DOHH2 (cell line): ENCODE measurements around the gene HOXB8.

Experiments
- EZH2phosphoT487 ChIP-seq: fragments of 200-600 bp; sonication (generic); IDR thresholded peaks from 2 replicates; pipeline ENCODE4 v1.6.1; 2017; ENCODE audit warnings: borderline replicate concordance, mild to moderate bottlenecking, antibody characterized with exemption, low read length, moderate library complexity, mixed read lengths
- TF ChIP-seq, protein P1 (sequence below): fragments of 200-600 bp; sonication (generic); IDR thresholded peaks from one replicate; pipeline ENCODE4 v1.5.1; 2014; ENCODE audit warnings: antibody characterized with exemption, mild to moderate bottlenecking, low read depth, low read length; ENCODE audit not compliant: poor library complexity, severe bottlenecking

GRCh38 chr17:48593840-48594537, 21.1 kb downstream of the HOXB8 start:
- TF ChIP-seq, protein P1, sequence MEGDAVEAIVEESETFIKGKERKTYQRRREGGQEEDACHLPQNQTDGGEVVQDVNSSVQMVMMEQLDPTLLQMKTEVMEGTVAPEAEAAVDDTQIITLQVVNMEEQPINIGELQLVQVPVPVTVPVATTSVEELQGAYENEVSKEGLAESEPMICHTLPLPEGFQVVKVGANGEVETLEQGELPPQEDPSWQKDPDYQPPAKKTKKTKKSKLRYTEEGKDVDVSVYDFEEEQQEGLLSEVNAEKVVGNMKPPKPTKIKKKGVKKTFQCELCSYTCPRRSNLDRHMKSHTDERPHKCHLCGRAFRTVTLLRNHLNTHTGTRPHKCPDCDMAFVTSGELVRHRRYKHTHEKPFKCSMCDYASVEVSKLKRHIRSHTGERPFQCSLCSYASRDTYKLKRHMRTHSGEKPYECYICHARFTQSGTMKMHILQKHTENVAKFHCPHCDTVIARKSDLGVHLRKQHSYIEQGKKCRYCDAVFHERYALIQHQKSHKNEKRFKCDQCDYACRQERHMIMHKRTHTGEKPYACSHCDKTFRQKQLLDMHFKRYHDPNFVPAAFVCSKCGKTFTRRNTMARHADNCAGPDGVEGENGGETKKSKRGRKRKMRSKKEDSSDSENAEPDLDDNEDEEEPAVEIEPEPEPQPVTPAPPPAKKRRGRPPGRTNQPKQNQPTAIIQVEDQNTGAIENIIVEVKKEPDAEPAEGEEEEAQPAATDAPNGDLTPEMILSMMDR = peak; percentile 81
- no peak for TF ChIP-seq EZH2phosphoT487
